Coronary artery (tissue), 2 donors: Measurements from ENCODE around the gene PRRX1.
A peak's percentile ranks its signal among the peaks of the same experiment; 100 is the strongest.

ENCODE experiments used
- DNase-seq: peaks from one replicate; pipeline ENCODE4 v3.0.0-alpha.2; 2017; ENCODE audit warnings: low spot score
- H3K27ac ChIP-seq, 2 donors: fragments of 200-600 bp; sonication (generic); one replicate each; pipeline ENCODE4 v1.5.1; 2016 to 2019
- H3K4me3 ChIP-seq: fragments of 200-600 bp; sonication (generic); 2 replicates; pipeline ENCODE4 v1.5.1; 2016; ENCODE audit warnings: mild to moderate bottlenecking, moderate library complexity
- TF ChIP-seq, protein P1 (sequence below): fragments of 200-600 bp; sonication (generic); IDR thresholded peaks from one replicate; pipeline ENCODE4 v1.5.1; 2019; ENCODE audit warnings: antibody characterized with exemption

Gene PRRX1

DNA sequence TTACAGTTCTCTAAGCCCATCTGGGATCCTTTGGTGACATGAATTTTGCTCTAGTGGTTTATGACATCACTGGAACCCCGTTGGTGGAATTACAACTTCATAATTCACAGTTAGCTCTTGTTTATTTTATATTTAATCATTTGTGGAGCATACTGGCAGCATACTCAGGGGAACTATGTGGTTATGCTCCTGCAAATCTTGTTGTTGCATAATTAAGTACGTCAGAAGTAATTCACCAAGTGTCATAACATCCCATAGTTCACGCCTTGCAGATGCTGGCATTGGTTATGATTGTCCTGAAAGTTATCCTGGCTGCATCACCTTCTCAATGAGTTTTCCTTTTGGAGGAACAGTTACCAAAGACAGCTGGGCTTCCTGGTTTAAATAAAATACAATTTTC, 16.5 kb downstream of the PRRX1 start:
- H3K4me3 ChIP-seq: no peak overlapping the region
- TF ChIP-seq, protein P1, sequence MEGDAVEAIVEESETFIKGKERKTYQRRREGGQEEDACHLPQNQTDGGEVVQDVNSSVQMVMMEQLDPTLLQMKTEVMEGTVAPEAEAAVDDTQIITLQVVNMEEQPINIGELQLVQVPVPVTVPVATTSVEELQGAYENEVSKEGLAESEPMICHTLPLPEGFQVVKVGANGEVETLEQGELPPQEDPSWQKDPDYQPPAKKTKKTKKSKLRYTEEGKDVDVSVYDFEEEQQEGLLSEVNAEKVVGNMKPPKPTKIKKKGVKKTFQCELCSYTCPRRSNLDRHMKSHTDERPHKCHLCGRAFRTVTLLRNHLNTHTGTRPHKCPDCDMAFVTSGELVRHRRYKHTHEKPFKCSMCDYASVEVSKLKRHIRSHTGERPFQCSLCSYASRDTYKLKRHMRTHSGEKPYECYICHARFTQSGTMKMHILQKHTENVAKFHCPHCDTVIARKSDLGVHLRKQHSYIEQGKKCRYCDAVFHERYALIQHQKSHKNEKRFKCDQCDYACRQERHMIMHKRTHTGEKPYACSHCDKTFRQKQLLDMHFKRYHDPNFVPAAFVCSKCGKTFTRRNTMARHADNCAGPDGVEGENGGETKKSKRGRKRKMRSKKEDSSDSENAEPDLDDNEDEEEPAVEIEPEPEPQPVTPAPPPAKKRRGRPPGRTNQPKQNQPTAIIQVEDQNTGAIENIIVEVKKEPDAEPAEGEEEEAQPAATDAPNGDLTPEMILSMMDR: no peak
- no peak overlapping the region for H3K27ac ChIP-seq
- DNase-seq: no peak

DNA sequence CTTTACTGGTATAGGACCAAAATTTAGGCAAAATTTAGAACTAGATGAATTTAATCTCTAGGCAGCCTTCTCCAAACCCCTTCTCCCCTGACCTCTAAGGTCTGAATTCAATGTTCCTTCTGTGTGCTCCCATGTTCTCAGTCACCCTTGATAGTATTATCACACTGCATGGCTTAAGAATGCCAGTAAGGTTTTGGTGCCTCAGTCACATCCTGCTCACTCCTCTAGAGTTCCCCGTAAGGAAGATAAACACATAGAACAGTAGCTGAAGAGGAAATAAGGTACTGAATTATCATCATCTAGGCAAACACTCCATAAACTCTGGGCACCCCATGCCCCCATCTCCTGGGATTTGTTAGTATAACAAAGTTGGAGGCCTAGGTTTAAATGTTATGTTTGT, 18.2 kb downstream of the PRRX1 start:
- TF ChIP-seq, protein P1: no peak
- DNase-seq: no peak
- H3K27ac ChIP-seq: peak overlapping the region in 1 of 2 donors; percentile 37
- no peak overlapping the region for H3K4me3 ChIP-seq

DNA sequence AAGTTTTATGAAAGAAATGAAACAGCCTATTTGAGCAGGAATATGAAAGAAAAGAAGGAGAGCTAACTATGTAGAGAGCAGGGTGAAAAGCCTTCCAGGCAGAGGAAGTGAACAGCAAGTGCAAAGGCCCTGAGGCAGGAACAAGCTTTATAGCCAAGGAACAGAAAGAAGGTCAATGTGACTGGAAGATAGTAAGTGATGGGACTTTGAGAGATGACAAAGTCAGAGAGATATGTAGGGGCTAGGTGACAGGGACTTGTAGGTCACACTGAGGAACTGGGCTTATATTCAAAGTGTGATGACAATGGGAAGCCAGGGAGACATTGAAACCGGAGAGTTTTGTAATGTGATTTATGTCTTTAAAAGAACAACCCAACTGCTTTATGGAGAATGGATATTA, 18.9 kb downstream of the PRRX1 start:
- Histone ChIP-seq H3K4me3 (no peak overlapping the region), H3K27ac (no peak overlapping the region)
- TF ChIP-seq, protein P1: no peak
- DNase-seq: no peak

DNA sequence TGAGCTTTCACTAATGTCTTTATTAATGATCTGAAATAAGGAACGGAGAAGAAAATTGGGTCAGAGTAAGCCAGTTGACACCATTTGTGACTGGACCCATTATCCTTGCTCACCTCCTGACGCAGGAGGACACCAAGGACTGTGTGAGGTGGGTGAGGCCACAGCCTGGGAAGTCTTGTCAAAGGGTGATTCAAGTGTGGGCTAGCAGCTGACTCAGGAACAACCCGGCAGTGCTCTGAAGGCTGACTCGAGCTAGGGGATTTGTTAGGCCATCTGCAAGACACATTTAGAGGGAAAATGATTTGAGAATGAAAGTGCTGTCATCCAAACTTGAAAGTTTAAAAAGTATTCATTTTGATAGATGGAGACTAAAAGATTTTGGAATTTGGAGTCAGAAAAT, 21.2 kb downstream of the PRRX1 start:
- H3K27ac ChIP-seq: no peak overlapping the region
- no peak for DNase-seq
- H3K4me3 ChIP-seq: no peak overlapping the region
- TF ChIP-seq, protein P1: no peak

DNA sequence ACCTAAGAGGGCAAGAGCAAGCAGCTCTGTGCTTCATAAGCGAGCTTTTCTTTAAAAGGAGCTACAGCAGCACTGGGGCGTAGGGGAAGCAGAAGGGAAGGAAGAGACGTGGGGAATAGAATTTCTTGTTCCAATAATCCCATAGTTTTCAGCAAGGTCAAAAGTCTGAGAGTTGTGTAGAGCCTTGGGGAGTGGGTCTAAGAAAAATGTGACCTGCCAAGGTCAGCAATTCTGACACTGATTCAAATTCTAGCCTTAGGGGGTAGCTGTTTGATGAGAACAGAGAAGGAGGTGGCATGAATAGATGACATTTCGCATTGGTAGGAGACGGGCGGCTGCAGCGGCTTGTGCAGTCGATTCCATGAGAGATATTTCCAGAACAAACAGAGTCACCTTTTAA, 22.4 kb downstream of the PRRX1 start:
- TF ChIP-seq, protein P1: no peak
- no peak for DNase-seq
- Histone ChIP-seq H3K4me3 (no peak overlapping the region), H3K27ac (no peak overlapping the region)

DNA sequence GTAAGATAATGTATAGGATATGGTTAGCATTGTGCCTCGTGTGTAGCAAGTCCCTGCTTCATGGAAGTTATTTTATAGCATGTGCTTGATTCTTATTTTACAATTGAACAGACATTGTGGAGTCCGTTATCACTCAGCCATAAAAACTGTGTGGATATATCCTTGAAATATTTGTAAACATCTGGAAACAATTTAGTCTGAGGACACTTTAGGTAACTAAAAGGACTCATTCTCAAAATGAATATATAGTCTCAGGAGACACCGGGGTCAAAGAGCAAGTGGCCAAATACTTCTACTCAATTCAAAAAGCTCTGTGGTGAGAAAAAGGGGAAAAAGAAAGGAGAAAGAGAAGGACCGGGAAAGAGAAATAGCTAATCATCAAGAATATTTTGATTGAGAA, 23.7 kb downstream of the PRRX1 start:
- Histone ChIP-seq H3K27ac (no peak overlapping the region), H3K4me3 (no peak overlapping the region)
- DNase-seq: no peak
- TF ChIP-seq, protein P1: no peak

DNA sequence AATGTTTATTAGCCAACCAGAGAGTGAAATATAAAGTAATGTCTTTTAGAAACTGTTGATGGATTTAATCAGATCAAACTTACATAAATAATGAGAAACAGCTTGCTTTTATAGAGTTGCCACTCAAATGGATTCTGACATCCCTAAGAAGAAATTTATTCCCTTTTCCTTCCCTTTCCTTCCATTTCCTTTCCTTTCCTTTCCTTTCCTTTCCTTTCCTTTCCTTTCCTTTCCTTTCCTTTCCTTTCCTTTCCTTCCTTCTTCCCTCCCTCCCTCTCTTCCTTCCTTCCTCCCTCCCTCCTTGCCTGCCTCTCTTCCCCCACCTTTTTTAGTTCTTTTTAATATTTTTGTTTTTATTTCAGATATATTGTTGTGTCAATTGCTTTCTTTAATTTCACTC, 27.3 kb downstream of the PRRX1 start:
- TF ChIP-seq, protein P1: no peak
- Histone ChIP-seq H3K4me3 (no peak overlapping the region), H3K27ac (peak overlapping the region in 1 of 2 donors; percentile 2)
- DNase-seq: no peak
